NCI-H2196 (cell line): ENCODE results near the gene OOSP3.
"Not testable (repeated sequence)": the region's sequence is repeated elsewhere in the genome, so short reads cannot be mapped to it uniquely, and the experiment has no call there.

Source experiments
- DNase-seq: peaks from one replicate; lab custom pipeline; 2025; ENCODE audit not compliant: unreplicated experiment; lab: John Stamatoyannopoulos, UW

Gene OOSP3

DNA sequence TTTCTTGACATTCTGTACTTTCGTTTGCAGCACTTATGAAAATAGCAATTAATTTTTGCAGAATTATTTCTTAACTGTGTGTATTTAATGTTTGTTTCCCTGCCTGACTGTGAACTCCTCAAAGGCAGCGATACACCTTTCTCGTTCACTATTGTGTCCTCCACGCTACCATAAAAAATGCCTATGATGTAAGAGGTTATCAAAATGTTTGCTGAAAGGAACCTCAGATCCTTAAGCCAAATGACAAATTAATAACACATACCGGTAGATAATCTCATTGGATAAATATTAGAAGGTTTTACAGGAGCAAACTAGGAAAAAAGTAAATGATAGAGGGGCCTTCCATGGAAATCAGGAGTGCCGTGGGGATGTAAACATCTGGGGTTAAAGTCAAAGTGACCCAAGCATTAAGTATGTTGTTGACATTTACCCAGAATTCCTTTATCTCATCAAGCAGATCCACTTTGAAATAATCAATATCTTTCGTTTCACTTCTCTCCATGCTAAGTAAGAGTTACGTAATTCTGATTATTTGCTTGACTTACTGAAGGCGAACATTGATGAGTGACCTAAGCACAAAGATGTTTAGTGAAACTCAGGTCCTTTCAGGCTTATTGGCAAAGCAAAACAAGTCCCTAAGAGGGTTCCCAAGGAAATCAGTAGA, 2.6 kb upstream of the OOSP3 start:
- DNase-seq: no peak

DNA sequence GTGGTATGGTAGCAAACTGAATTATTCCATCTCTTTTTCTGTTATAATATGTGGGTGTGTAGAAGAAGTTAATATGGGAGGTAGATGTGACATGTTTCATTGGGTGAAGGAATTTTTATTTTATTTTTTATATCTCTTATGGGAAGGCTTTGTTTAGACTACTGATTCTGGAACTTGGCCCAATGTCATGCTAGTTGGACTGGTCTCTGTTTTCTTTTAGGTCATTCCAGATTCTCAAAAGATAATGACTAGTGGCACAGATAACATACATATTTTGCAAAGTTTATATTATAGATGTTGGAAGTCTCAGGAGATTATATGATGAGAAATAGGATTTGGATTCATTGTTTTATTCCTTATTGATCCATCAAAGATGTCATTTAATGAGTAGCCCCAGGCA, 1.3 kb upstream of the OOSP3 start:
- DNase-seq: no peak

DNA sequence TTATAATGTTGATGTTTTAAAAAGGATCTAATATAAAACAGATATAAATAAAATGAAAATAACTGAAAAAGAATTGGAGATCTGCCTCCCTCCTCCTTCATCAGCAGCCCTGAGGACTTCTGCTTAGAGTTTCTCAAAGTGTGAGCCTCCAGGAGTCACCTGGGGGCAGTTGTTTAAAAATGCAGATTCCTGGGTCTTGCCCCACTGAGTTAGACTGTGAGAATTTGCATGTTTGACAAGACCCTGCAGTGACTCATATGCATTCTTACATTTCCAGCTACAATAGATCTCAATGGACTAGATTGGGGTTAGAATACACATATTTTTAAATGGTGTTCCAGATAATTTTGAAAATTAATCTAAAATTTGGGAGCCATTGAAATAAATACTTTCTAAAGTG, 798 bp upstream of the OOSP3 start:
- no peak for DNase-seq

DNA sequence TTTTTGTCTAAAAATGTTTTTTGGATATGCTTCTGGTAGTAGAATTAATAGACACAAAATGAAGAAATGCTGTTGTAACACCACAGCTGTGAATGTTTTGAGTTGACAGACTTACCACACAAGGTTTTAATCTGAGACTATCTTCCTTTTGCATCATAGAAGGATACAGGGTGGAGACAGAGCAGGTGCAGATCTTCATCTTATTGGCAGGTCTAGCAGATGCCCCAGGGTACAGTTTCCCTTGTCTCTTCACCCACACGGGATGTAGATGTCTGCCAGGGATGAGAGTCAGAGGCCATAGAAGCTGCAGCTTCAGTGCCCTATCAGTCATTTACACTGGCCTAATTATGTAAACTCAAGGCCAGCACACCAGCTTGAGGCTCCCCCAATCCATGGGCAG, 985 bp downstream of the OOSP3 start:
- no peak for DNase-seq

DNA sequence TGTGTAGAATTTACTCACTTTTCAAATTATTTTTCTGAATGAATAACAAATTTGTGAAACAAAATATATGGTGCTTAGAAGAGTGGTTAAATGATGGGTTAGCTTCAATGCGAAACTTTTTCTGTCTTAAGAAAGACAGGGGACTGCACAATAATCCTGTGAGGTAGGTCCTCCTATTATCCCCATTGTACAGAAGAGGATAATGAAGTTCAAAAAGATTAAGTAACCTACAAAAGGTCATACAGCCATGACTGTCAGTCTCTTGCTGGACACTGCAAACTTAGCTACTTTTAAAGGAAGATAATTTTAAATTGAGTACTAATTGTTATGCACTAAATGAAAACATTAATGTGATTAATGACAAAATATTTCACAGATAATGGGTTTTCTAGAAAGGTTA, 5.0 kb downstream of the OOSP3 start:
- no peak for DNase-seq

DNA sequence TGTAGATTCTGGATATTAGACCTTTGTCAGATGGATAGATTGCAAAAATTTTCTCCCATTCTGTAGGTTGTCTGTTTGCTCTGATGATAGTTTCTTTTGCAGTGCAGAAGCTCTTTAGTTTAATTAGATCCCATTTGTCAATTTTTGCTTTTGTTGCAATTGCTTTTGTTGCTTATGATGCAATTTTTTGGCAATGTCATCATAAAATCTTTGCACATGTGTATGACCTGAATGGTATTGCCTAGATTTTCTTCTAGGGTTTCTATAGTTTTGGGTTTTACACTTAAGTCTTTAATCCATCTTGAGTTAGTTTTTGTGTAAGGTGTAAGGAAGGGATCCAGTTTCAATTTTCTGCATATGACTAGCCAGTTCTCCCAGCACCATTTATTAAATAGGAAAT, 8.6 kb downstream of the OOSP3 start:
- DNase-seq: not testable (repeated sequence)

DNA sequence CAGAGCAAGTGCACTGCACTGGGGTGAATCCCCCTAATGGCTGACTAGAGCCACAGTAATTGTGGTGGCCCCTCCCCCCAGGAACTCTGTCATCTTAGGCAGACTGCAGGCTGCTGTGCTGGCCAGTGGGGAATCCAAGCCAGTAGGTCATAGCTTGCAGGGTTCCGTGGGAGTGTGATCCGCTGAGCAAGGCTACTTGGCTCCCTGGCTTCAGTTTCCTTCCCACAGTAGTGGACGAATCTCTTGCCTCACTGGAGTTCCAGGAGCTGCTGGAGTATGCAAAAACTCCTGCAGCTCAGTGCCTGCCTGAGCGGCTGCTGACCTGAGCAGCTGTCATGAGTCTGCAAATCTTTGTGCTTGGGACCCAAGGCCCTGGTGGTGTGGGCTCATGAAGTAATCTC, 13.2 kb downstream of the OOSP3 start:
- DNase-seq: no peak

DNA sequence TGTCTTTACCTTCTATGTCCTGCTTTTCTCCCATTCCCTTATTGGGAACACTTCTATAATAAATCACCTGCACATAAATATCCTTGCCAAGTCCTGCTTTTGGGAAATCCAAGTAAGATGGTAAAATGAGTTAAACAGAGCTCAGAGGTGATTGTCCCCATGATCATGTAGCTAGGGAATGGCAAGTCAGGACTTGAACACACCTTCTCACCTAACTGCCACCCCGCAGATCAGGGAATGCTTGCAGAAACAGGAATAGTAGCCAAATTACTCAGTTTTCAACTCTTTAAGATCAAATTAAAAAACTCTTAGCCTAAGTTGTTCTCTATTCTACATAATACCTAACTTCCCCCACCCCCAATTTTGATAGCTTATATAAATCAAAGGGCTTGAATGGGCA, 16.0 kb downstream of the OOSP3 start:
- no peak for DNase-seq

DNA sequence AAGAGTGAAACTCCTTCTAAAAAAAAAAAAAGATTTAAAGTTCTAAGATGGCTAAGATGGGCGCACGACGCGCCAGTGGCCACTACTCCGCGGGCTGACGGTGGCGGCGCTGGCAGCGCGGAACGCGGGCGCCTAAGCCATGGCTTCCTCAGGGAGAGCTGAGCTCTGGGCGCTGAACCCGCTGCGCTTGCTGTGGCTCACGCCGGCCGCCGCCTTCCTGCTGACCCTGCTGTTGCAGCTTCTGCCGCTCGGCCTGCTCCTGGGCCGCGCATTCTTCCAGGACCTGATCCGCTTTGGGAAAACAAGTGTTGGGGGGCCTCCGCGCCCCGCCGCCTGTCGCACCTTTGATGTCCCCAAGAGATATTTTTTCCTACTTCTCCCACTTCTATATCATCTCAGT, 19.5 kb downstream of the OOSP3 start:
- DNase-seq: no peak

DNA sequence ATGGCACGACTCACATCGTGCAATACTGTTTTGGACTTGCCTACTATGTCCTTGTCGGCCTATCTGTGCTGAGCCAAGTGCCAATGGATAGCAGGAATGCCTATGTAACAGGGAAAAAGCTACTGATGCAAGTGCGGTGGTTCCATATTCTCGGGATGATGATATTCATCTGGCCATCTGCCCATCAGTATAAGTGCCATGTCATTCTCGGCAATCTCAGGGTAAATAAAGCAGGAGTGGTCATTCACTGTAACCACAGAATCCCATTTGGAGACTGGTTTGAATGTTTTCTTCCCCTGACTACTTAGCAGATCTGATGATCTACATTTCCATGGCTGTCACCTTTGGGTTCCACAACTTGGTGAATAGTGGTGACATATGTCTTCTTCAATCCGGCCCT, 20.1 kb downstream of the OOSP3 start:
- DNase-seq: no peak

DNA sequence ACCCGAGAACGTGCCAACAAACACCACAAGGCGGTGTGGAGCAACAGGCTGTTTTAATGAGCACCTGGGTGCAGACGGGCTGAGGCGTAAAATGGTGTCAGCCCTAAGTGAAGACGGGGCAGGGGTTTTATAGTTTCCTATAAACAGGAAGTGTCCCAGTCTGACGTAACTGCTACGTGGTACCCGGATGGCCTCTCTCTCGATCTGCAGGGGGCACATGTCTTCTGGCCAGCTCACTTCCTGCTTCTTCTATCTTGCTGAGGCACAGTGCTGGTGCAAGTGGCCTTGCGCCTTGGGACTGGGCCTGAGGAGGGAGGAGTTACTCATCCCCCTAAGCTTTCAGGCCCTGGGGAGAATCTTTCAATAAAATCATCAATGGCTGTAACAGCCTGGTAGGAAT, 20.9 kb downstream of the OOSP3 start:
- DNase-seq: no peak

DNA sequence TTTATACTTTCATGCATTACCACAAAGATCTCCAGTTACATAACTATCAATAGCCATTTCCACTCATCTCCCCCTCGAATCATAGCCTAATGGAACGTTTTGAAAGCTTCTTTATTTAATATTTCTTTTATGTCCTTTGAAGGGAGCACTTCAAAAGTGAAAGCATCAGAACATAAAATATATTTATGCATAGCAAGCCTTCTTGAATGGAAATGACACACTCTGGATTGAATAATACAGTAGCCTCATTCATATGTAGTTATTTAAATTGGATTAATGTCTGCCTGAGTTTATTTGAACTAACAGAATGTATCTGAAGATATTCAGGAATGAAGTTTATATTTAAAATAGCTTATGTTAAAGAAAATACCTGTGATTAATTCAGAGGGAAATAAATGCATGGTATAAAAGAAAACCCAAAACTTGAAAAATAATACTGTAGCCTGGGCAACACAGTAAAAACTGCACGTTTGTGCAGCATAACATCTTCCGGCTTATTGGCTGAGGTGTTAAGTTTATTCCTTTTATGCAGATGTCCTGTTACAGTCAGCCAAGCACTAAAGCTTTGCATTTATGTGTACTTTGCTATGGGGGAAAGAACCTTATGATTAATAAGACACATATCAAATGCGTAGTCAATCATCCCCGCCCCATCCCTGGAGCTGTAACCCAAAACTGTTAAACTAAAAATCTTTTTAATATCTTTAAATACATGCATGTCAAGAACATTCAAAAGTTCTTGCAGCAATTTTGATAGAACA, 22.0 kb downstream of the OOSP3 start:
- no peak for DNase-seq

DNA sequence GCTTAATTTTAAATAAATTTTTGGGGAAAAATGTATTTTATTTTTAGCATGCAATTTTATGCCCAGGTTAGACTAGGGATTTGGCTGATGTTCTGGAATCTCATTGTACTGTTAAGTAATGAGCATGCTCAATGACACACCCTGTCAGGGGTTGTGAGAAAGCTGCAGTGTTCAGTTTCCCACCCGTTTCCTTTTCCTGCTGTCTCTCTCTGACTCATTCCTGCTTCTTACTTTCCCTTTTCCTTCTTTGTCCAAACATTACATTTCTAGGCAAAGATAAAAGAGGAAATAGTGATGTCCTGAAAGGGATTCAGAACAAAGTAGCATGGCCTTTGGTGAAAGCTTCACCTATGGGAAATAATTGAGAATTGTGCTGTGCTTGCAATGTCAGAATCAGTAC, 22.7 kb downstream of the OOSP3 start:
- DNase-seq: no peak

DNA sequence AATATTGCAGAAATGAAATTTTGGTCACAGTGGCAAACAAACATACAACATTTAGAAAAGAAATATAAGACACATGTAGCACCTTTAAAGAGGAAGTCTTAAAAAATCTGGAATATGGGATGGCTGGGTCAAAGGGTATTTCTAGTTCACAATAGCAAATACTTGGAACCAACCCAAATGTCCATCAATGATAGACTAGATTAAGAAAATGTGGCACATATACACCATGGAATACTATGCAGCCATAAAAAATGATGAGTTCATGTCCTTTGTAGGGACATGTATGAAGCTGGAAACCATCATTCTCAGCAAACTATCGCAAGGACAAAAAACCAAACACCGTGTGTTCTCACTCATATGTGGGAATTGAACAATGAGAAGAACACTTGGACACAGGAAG, 25.0 kb downstream of the OOSP3 start:
- DNase-seq: not testable (repeated sequence)

DNA sequence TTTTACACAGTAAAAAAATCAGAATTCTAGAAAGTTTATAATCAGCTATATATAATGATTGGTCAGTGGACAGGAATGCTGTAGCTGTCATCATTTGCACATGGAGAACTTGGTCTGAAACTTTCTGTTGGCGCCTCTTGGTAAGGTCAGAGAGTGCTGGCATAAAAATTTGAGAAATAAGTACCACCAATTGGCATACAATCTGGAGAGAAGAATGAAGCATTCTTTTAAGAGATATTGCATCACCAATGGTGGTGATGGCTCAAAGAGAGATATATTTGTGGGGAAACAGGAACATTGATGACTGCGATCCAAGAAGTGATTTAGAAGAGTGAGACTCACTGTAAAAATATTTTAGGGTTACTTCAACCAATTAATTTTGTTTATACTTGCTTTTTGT, 39.9 kb downstream of the OOSP3 start:
- no peak for DNase-seq

DNA sequence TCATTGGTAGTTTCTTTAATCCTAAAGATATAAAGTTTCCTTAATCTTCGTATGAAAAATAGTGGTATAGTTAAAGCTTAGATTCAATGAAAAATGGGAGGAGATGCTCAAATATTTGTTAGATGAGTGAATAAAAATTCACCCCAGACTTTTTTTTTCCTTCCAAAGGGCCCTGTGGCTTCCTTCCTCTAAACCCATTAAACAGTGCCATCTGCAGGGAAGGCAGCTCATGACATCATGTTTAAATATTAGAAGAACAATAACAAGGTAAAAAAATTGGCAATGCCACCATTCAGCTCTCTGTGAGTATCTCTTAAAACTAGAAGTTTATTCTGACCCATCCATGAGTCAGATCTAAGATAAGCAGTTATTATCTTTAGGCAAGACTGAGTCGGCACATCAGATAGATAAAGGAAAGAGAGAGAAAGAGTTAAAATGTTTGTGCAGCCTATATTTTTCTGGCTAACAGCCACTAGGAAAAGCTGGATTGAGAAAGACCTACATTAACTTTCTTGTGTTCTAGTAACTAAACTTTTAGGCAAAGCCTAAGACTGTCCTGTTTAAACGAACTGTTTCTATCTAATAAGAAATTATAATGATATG, 40.5 kb downstream of the OOSP3 start:
- DNase-seq: peak; percentile 50

DNA sequence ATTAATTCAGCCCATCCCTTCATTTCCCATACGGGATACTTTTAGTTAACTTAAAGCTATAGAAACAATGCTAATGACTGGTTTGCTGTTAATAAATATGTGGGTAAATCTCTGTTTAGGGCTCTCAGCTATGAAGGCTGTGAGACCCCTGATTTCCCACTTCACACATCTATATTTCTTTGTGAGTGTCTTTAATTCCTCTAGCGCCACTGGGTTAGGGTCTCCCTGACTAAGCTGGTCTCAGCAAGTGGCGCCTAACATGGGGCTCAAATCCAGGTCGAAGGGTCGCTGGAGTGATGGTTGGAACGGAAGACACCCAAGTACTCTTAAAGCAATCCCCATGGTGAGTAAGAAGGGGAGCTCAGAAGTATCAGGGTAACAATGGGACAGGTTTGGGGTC, 45.2 kb downstream of the OOSP3 start:
- DNase-seq: no peak

DNA sequence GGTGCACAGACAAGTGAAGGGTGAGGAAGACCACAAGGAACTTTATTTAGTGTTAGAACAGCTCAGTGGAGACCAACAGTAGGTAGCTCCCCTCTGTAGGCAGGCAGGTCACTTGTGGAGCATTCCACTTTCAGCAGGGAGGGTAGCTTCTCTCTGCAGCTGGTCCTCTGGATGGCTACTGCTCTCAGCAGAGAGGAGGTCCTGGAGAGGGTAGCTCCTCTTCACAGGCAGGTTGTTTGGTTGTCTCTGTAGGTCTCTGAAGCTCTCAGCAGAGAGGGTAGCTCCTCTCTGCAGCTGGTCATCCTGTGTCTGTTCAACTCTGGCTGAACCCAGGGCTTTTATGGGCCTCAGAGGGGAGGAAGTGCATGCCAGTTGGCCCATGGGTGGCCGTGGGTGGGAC, 53.1 kb downstream of the OOSP3 start:
- DNase-seq: no peak

DNA sequence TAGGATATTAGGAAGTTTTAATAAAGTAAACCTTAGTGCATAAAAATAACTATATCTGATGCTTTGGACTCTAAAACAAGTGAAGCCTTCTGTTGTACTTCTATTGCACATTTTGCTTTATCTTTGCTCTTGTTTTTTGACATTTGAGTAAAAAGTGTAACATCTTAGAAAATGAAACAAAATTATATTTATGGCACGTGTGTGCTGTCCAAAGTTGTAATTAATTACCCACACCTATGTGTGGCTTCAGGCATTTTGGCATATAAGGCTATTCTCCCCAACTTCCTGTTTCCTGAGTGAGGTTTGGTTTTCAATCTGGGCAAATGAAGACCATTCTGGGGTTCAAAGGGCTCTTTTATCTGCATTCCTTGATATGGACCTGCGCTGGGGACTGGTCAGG, 59.5 kb downstream of the OOSP3 start, which contains the start of gene OOSP1:
Gene OOSP1 (plus strand): TSS at position 301 of the 400 bp plus-strand sequence. CDS start 23 bp downstream, at position 324.
- no peak for DNase-seq

DNA sequence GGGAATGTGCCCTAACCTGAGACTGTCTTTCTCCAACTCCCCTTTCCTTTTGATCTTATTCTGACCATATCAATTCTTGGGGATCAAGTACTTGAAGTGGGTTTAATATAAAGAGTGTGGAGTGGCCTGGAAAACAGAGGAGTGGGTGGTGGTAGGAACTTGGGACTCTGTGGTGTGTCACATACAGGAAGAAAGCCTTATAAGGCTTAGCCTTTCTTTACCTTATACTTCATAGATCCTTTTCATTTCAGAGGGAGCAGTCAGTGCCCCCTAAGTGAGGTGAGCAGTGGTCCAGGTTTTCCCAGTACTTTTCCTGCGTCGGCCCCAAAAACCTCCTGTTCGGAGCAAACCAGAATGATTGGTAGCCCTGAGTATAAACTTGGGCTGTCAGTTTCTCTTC, 60.1 kb downstream of the OOSP3 start:
- no peak for DNase-seq

DNA sequence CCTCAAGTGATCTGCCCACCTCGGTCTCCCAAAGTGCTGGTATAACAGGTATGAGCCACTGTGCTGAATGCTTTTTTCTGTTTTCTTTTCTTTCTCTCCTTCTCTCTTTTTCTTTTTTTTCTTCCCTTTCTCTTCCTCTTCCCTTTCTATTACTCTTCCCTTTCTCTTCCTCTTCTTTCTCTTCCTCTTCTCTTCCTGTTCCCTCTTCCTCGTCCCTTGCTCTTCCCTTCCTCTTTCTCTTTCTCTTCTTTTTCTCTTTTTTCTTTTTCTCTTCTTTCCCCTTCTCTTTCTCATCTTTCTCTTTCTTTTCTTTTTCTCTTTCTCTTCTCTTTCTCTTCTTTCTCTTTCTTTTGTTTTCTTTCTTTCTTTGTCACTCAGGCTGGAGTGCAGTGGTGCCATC, 60.9 kb downstream of the OOSP3 start:
- DNase-seq: no peak

DNA sequence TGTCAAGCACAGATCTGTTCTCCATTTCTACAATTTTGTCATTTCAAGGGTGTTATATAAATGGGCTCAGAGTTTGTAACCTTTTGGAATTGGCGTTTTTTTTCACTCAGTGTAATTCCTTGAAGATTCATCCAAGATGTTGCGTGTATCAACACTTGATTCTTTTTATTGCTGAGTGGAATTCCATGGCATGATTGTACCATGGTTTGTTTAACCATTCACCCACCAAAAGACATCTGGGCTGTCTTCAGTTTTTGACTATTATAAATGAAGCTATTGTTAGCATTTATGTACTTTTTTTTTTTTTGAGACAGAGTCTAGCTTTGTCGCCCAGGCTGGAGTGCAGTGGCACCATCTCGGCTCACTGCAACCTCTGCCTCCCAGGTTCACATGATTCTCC, 62.5 kb downstream of the OOSP3 start:
- no peak for DNase-seq
